HepG2 (cell line): ENCODE results near the gene B4GALT5. TPM values are rescaled to one million over a fixed set of nuclear protein-coding genes. Genes with fewer than 3 reads are reported as not detected.

Experiments used
- HOMEZ ChIP-seq: IDR thresholded peaks from 2 replicates; pipeline ENCODE4 v1.6.1; 2016; ENCODE audit warnings: low read depth
- KDM1A ChIP-seq: IDR thresholded peaks from 2 replicates; pipeline ENCODE4 v1.6.1; 2016; ENCODE audit warnings: missing compliant biosample characterization
- KDM2A ChIP-seq: sonication (generic); formaldehyde crosslinking; IDR thresholded peaks from 2 replicates; pipeline ENCODE4 v1.4.0; 2020; ENCODE audit warnings: low read depth, missing genetic modification reagents, borderline replicate concordance
- NFAT5 ChIP-seq: sonication (generic); formaldehyde crosslinking; IDR thresholded peaks from 2 replicates; pipeline ENCODE4 v1.4.0; 2020; ENCODE audit warnings: missing genetic modification reagents
- NR0B2 ChIP-seq: sonication (generic); formaldehyde crosslinking; IDR thresholded peaks from 2 replicates; pipeline ENCODE4 v1.4.0; 2020; ENCODE audit warnings: mild to moderate bottlenecking, missing genetic modification reagents
- NR3C1 ChIP-seq: sonication (generic); formaldehyde crosslinking; IDR thresholded peaks from 2 replicates; pipeline ENCODE4 v1.4.0; 2020; ENCODE audit warnings: missing genetic modification reagents
- TAF15 ChIP-seq: fragments of 200-400 bp; formaldehyde crosslinking; IDR thresholded peaks from one replicate; pipeline ENCODE4 v1.6.1; 2018; ENCODE audit warnings: mild to moderate bottlenecking, low read depth, low read length; ENCODE audit not compliant: poor library complexity, severe bottlenecking
- ZNF782 ChIP-seq: sonication (generic); formaldehyde crosslinking; IDR thresholded peaks from 2 replicates; pipeline ENCODE4 v1.4.0; 2020; ENCODE audit warnings: missing genetic modification reagents, mild to moderate bottlenecking, borderline replicate concordance
- polyA plus RNA-seq, 8 experiments: library from polyadenylated mRNA; depleted of rRNA in 3 of 8; stranded (reverse) in 7 of 8; unstranded in 1 of 8; fragments of >200 nt; fragmentation: Illumina TruSeq in 4 of 8; extraction: Trizol in 4 of 8; gene quantifications; 2 replicates each; pipeline versions ENCODE4 v1.2.1 to v1.2.3, GENCODE V29; 2011 to 2016; ENCODE audit warnings: low read depth in 4 of 8, missing spikeins in 1 of 8, mixed read lengths in 1 of 8; ENCODE audit not compliant: insufficient read depth in 1 of 8
- total RNA-seq, 5 experiments: library from RNA; depleted of rRNA; stranded (reverse); fragments of >200 nt; fragmentation: Illumina TruSeq; extraction: Trizol; gene quantifications; 2 replicates each; pipeline ENCODE4 v1.2.3, GENCODE V29; 2016; ENCODE audit warnings: low read depth in 1 of 5
- TF ChIP-seq, protein P1 (sequence below): sonication (generic); formaldehyde crosslinking; IDR thresholded peaks from 2 replicates; pipeline ENCODE4 v1.4.0; 2020; ENCODE audit warnings: missing genetic modification reagents, mild to moderate bottlenecking, borderline replicate concordance

B4GALT5 gene
- total and polyA plus RNA-seq, 2 of the 13 experiments (the other 11 are each of a cell fraction or from before 2014, with no cell fraction given), result 27.3 to 30.9 TPM

- TF ChIP-seq HOMEZ (CRISPR knock-in tag) (peak; percentile 86), TAF15 (peak; percentile 60), NFAT5 (CRISPR knock-in tag) (peak; percentile 90; the same call in 1 of the 2 replicates), NR0B2 (CRISPR knock-in tag) (peak; percentile 95), ZNF782 (CRISPR knock-in tag) (peak; percentile 98), KDM2A (CRISPR knock-in tag) (peak; percentile 97), NR3C1 (CRISPR knock-in tag) (no peak), KDM1A (peak; percentile 24; the same call in 1 of the 2 replicates)
- TF ChIP-seq, protein P1, sequence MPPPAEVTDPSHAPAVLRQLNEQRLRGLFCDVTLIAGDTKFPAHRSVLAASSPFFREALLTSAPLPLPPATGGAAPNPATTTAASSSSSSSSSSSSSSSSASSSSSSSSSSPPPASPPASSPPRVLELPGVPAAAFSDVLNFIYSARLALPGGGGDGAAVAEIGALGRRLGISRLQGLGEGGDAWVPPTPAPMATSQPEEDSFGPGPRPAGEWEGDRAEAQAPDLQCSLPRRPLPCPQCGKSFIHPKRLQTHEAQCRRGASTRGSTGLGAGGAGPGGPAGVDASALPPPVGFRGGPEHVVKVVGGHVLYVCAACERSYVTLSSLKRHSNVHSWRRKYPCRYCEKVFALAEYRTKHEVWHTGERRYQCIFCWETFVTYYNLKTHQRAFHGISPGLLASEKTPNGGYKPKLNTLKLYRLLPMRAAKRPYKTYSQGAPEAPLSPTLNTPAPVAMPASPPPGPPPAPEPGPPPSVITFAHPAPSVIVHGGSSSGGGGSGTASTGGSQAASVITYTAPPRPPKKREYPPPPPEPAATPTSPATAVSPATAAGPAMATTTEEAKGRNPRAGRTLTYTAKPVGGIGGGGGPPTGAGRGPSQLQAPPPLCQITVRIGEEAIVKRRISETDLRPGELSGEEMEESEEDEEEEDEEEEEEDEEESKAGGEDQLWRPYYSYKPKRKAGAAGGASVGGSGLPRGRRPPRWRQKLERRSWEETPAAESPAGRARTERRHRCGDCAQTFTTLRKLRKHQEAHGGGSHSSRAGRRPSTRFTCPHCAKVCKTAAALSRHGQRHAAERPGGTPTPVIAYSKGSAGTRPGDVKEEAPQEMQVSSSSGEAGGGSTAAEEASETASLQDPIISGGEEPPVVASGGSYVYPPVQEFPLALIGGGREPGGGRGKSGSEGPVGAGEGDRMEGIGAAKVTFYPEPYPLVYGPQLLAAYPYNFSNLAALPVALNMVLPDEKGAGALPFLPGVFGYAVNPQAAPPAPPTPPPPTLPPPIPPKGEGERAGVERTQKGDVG, result peak; percentile 90; the same call in 1 of the 2 replicates
Measured at GRCh38 chr20:49610691-49611538, 102.8 kb downstream of the B4GALT5 start (continued).
